HG03565 (cell line): ENCODE data around the gene EIF4ENIF1.
A peak's percentile ranks its signal among the peaks of the same experiment; 100 is the strongest.
"Not testable (repeated sequence)": the region's sequence is repeated elsewhere in the genome, so short reads cannot be mapped to it uniquely, and the experiment has no call there.

Source experiments
- ATAC-seq: cut with Tn5 transposase; IDR thresholded peaks from one replicate; pipeline ENCODE4 v1.9.1; 2021; ENCODE audit warnings: mild to moderate bottlenecking, moderate library complexity; ENCODE audit not compliant: unreplicated experiment

The EIF4ENIF1 gene

GRCh38 chr22:31495343-31495742 lies 5.7 kb upstream of the EIF4ENIF1 start:
- no peak for ATAC-seq

- not testable (repeated sequence) for ATAC-seq
Measured at GRCh38 chr22:31493355-31493754, 3.7 kb upstream of the EIF4ENIF1 start.

GRCh38 chr22:31492151-31492550 lies 2.5 kb upstream of the EIF4ENIF1 start:
- no peak for ATAC-seq

- ATAC-seq = no peak
Measured at GRCh38 chr22:31491218-31491962, 1.7 kb upstream of the EIF4ENIF1 start.

- ATAC-seq = peak; percentile 37
Measured at GRCh38 chr22:31490496-31490925, 869 bp upstream of the EIF4ENIF1 start.

GRCh38 chr22:31488988-31489617 lies 539 bp downstream of the EIF4ENIF1 start:
- ATAC-seq = peak; percentile 13

GRCh38 chr22:31488346-31488883 lies 1.2 kb downstream of the EIF4ENIF1 start:
- no peak for ATAC-seq

- ATAC-seq = no peak
Measured at GRCh38 chr22:31486951-31487350, 2.7 kb downstream of the EIF4ENIF1 start.

- not testable (repeated sequence) for ATAC-seq
Measured at GRCh38 chr22:31486369-31486768, 3.3 kb downstream of the EIF4ENIF1 start.

GRCh38 chr22:31482470-31482869 lies 7.2 kb downstream of the EIF4ENIF1 start:
- ATAC-seq = not testable (repeated sequence)

GRCh38 chr22:31481129-31481528 lies 8.5 kb downstream of the EIF4ENIF1 start:
- ATAC-seq = no peak

GRCh38 chr22:31477329-31477728 lies 12.3 kb downstream of the EIF4ENIF1 start:
- no peak for ATAC-seq

GRCh38 chr22:31475800-31476199 lies 13.8 kb downstream of the EIF4ENIF1 start:
- no peak for ATAC-seq

GRCh38 chr22:31474743-31475142 lies 14.9 kb downstream of the EIF4ENIF1 start:
- ATAC-seq = no peak

GRCh38 chr22:31465307-31465706 lies 24.3 kb downstream of the EIF4ENIF1 start:
- ATAC-seq = no peak

GRCh38 chr22:31461699-31462098 lies 27.9 kb downstream of the EIF4ENIF1 start:
- ATAC-seq = no peak

- no peak for ATAC-seq
Measured at GRCh38 chr22:31451709-31452571, 37.7 kb downstream of the EIF4ENIF1 start.

GRCh38 chr22:31449506-31449905 lies 40.1 kb downstream of the EIF4ENIF1 start:
- ATAC-seq = no peak

- no peak for ATAC-seq
Measured at GRCh38 chr22:31448382-31448781, 41.3 kb downstream of the EIF4ENIF1 start.

GRCh38 chr22:31447337-31447736 lies 42.3 kb downstream of the EIF4ENIF1 start:
- no peak for ATAC-seq

GRCh38 chr22:31446767-31447166 lies 42.9 kb downstream of the EIF4ENIF1 start:
- ATAC-seq = no peak
